Measurements from ENCODE around the gene RAN. TPM values are rescaled to one million over a fixed set of nuclear protein-coding genes. Genes with fewer than 3 reads are reported as not detected.

Gene RAN
- total and polyA plus RNA-seq, 7 experiments from 2014 or later, result 255 to 925 (median 287) TPM

GRCh38 chr12:130835436-130835835 lies 36.4 kb upstream of the RAN start:
- Mint-ChIP-seq H3K27me3 (no peaks in the 10 kb centered on the region), H3K9me3 (peaks cover 0 to 2% (median 0%) of the 10 kb centered on the region in 11 donors), H3K27ac (peak overlapping the region in 1 of 9 donors; percentile 22), H3K36me3 (peaks cover 0 to 12% (median 0%) of the 10 kb centered on the region in 5 donors), H3K4me3 (no peak overlapping the region), H3K4me1 (peaks cover 21 to 48% (median 45%) of the 10 kb centered on the region in 7 donors)
- H3K36me3 ChIP-seq (ENCODE audit: control insufficient read depth in 2 of 3, insufficient read depth in 3 of 3, low read length in 3 of 3), result no peaks in the 10 kb centered on the region
- CTCF ChIA-PET, result interaction anchor here (1.2 kb wide), 1 partner anchor 9 kb away, joined by 3 read pairs; no protein-coding TSS in a partner anchor
- H3K27ac ChIP-seq (ENCODE audit: low read depth, low read length), result no peak overlapping the region
- H3K4me3 ChIP-seq (ENCODE audit: low read length), result no peak overlapping the region
- DNase-seq (no peak), ATAC-seq (no peak)
- POLR2A ChIA-PET, result interaction anchor here (0.6 to 1.0 kb wide), 3 partner anchors 9 to 35 kb away, joined by 3 to 5 read pairs (median 5); no protein-coding TSS in a partner anchor
- peaks cover 4 to 10% of the 10 kb centered on the region in 2 donors for H3K4me1 ChIP-seq (ENCODE audit: control insufficient read depth in 2 of 2, insufficient read depth in 2 of 2, low read length in 2 of 2)
- no peaks in the 10 kb centered on the region for H3K9me3 ChIP-seq (ENCODE audit: control insufficient read depth in 2 of 3, low read length in 3 of 3)
- H3K27me3 ChIP-seq (ENCODE audit: control insufficient read depth in 2 of 2, insufficient read depth in 2 of 2, low read length in 2 of 2), result no peaks in the 10 kb centered on the region
- intact Hi-C loops (cut with micrococcal nuclease), result no loop called here

GRCh38 chr12:130838284-130838950 lies 33.4 kb upstream of the RAN start:
- CTCF ChIA-PET, result interaction anchor here (0.9 to 1.7 kb wide), 2 partner anchors 12 to 33 kb away, joined by 3 to 4 read pairs; no protein-coding TSS in a partner anchor
- H3K27ac ChIP-seq (ENCODE audit: low read depth, low read length), result peak overlapping the region; percentile 52

GRCh38 chr12:130838951-130839769 lies 32.7 kb upstream of the RAN start, which contains the start of gene STX2:
Gene STX2 (minus strand): TSS chr12:130839250. CDS start chr12:130839099, 151 bp downstream.
- Histone ChIP-seq H3K4me3 (ENCODE audit: low read length) (peak within 1 kb of the TSS; percentile 84), H3K27ac (ENCODE audit: low read depth, low read length) (peak within 1 kb of the TSS; percentile 65), H3K27me3 (ENCODE audit: control insufficient read depth in 2 of 2, insufficient read depth in 2 of 2, low read length in 2 of 2) (no peaks in the 10 kb centered on the region), H3K36me3 (ENCODE audit: control insufficient read depth in 2 of 3, insufficient read depth in 3 of 3, low read length in 3 of 3) (no peaks in the 10 kb centered on the region), H3K4me1 (ENCODE audit: control insufficient read depth in 2 of 2, insufficient read depth in 2 of 2, low read length in 2 of 2) (peaks cover 4 to 10% of the 10 kb centered on the region in 2 donors), H3K9me3 (ENCODE audit: control insufficient read depth in 2 of 3, low read length in 3 of 3) (no peaks in the 10 kb centered on the region)
- intact Hi-C loops (cut with micrococcal nuclease), result loop anchor here (1.0 to 2.0 kb wide), 5 partner anchors 12 to 32 kb away; no protein-coding TSS in a partner anchor
- ATAC-seq, result peak; percentile 99
- Mint-ChIP-seq H3K27me3 (no peaks in the 10 kb centered on the region), H3K27ac (peak within 1 kb of the TSS; percentile 83 to 92 (median 90)), H3K9me3 (no peaks in the 10 kb centered on the region), H3K36me3 (peaks cover 0 to 3% (median 0%) of the 10 kb centered on the region in 5 donors), H3K4me3 (peak within 1 kb of the TSS; percentile 81 to 90 (median 84)), H3K4me1 (peaks cover 12 to 38% (median 32%) of the 10 kb centered on the region in 7 donors)
- CTCF ChIA-PET, result interaction anchor here (0.6 to 1.7 kb wide), 4 partner anchors 12 to 1091 kb away, joined by 3 to 4 read pairs (median 3); no protein-coding TSS in a partner anchor
- DNase-seq, result peak; percentile 82 to 96 (median 92)
- POLR2A ChIA-PET, result interaction anchor here (1.0 to 3.0 kb wide), 2 partner anchors 27 to 30 kb away, joined by 3 to 26 read pairs; no protein-coding TSS in a partner anchor

More at GRCh38 chr12:130838284-130838950, 33.4 kb upstream of the RAN start:
- H3K36me3 ChIP-seq (ENCODE audit: control insufficient read depth in 2 of 3, insufficient read depth in 3 of 3, low read length in 3 of 3), result no peaks in the 10 kb centered on the region
- peaks cover 4 to 10% of the 10 kb centered on the region in 2 donors for H3K4me1 ChIP-seq (ENCODE audit: control insufficient read depth in 2 of 2, insufficient read depth in 2 of 2, low read length in 2 of 2)
- POLR2A ChIA-PET, result interaction anchor here (1.0 to 3.0 kb wide), 3 partner anchors 28 to 47 kb away, joined by 3 to 26 read pairs (median 3); no protein-coding TSS in a partner anchor
- peak overlapping the region in 8 of 9 donors; percentile 3 to 78 (median 52) for H3K27ac Mint-ChIP-seq
- ATAC-seq, result peak; percentile 1
- H3K27me3 ChIP-seq (ENCODE audit: control insufficient read depth in 2 of 2, insufficient read depth in 2 of 2, low read length in 2 of 2), result no peaks in the 10 kb centered on the region
- peak in 7 of 9 donors; percentile 14 to 40 (median 29) for DNase-seq
- intact Hi-C loops (cut with micrococcal nuclease), result loop anchor here in 1 of 2 donors (2.0 kb wide), 1 partner anchor 20 kb away; no protein-coding TSS in a partner anchor
- peaks cover 12 to 41% (median 36%) of the 10 kb centered on the region in 7 donors for H3K4me1 Mint-ChIP-seq
- no peaks in the 10 kb centered on the region for H3K9me3 ChIP-seq (ENCODE audit: control insufficient read depth in 2 of 3, low read length in 3 of 3)
- peak overlapping the region; percentile 71 to 90 (median 82) for H3K4me3 Mint-ChIP-seq
- H3K27me3 Mint-ChIP-seq, result no peaks in the 10 kb centered on the region
- peak overlapping the region; percentile 59 for H3K4me3 ChIP-seq (ENCODE audit: low read length)
- H3K36me3 Mint-ChIP-seq, result peaks cover 0 to 7% (median 0%) of the 10 kb centered on the region in 5 donors
- no peaks in the 10 kb centered on the region for H3K9me3 Mint-ChIP-seq

DNA sequence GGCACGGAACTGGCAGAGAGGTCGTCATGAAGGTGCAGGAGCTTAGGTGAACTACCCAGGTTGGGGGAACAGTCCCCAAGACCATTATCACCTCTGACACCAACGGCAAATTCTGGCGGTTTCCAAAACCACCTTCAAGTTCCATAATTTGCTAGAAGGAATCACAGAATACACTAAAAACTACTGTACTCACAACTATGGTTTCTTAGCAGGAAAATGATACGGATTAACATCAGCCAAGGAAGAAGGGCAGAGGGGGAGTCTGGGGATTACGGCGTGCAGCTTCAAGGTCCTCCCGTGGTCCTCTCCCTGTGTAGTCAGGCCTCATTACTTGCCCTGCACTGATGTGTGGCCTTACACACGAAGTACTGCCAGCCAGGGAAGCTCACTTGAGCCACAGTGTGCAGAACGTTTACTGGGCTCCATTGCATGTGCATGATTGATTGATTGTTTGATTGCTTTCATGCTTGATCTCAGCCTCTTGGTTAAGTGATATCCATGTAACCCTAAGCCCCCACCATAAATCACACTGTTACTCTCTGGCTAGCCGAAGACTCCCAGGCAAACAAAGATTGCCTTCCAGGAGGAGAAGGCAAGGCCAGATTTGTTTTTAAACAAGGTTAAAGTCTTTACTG lies 32.0 kb upstream of the RAN start:
- Histone ChIP-seq H3K27ac (ENCODE audit: low read depth, low read length) (peak overlapping the region; percentile 65), H3K4me3 (ENCODE audit: low read length) (peak overlapping the region; percentile 84), H3K36me3 (ENCODE audit: control insufficient read depth in 2 of 3, insufficient read depth in 3 of 3, low read length in 3 of 3) (no peaks in the 10 kb centered on the region), H3K9me3 (ENCODE audit: control insufficient read depth in 2 of 3, low read length in 3 of 3) (no peaks in the 10 kb centered on the region), H3K4me1 (ENCODE audit: control insufficient read depth in 2 of 2, insufficient read depth in 2 of 2, low read length in 2 of 2) (peaks cover 4 to 10% of the 10 kb centered on the region in 2 donors), H3K27me3 (ENCODE audit: control insufficient read depth in 2 of 2, insufficient read depth in 2 of 2, low read length in 2 of 2) (no peaks in the 10 kb centered on the region)
- H3K9me3 Mint-ChIP-seq, result no peaks in the 10 kb centered on the region
- DNase-seq, result peak in 1 of 9 donors; percentile 7
- H3K4me1 Mint-ChIP-seq, result peaks cover 12 to 38% (median 32%) of the 10 kb centered on the region in 7 donors
- H3K27me3 Mint-ChIP-seq, result no peaks in the 10 kb centered on the region
- no peak for ATAC-seq
- ChIA-PET CTCF (interaction anchor here (0.6 to 1.6 kb wide), 3 partner anchors 11 to 1090 kb away, joined by 3 read pairs; no protein-coding TSS in a partner anchor), POLR2A (interaction anchor here (3.0 kb wide), 1 partner anchor 30 kb away, joined by 26 read pairs; no protein-coding TSS in a partner anchor)
- H3K4me3 Mint-ChIP-seq, result peak overlapping the region; percentile 79 to 90 (median 82)
- peak overlapping the region; percentile 83 to 92 (median 90) for H3K27ac Mint-ChIP-seq
- peaks cover 0 to 3% (median 0%) of the 10 kb centered on the region in 5 donors for H3K36me3 Mint-ChIP-seq
- intact Hi-C loops (cut with micrococcal nuclease), result loop anchor here (1.0 to 2.0 kb wide), 5 partner anchors 13 to 31 kb away; no protein-coding TSS in a partner anchor

GRCh38 chr12:130846369-130846768 lies 25.5 kb upstream of the RAN start:
- H3K27me3 Mint-ChIP-seq, result peaks cover 0 to 6% (median 0%) of the 10 kb centered on the region in 5 donors
- ATAC-seq, result no peak
- peaks cover 0 to 2% (median 0%) of the 10 kb centered on the region in 11 donors for H3K9me3 Mint-ChIP-seq
- H3K27me3 ChIP-seq (ENCODE audit: control insufficient read depth in 2 of 2, insufficient read depth in 2 of 2, low read length in 2 of 2), result no peaks in the 10 kb centered on the region
- no peak overlapping the region for H3K27ac Mint-ChIP-seq
- no peaks in the 10 kb centered on the region for H3K36me3 Mint-ChIP-seq
- POLR2A ChIA-PET, result interaction anchor here (0.6 to 1.2 kb wide), 3 partner anchors 14 to 24 kb away, joined by 3 to 4 read pairs (median 4); no protein-coding TSS in a partner anchor
- H3K4me1 Mint-ChIP-seq, result peaks cover 0 to 4% (median 0%) of the 10 kb centered on the region in 7 donors
- intact Hi-C loops (cut with micrococcal nuclease), result no loop called here
- no peak overlapping the region for H3K4me3 Mint-ChIP-seq
- no peaks in the 10 kb centered on the region for H3K4me1 ChIP-seq (ENCODE audit: control insufficient read depth in 2 of 2, insufficient read depth in 2 of 2, low read length in 2 of 2)
- no peaks in the 10 kb centered on the region for H3K36me3 ChIP-seq (ENCODE audit: control insufficient read depth in 2 of 3, insufficient read depth in 3 of 3, low read length in 3 of 3)
- CTCF ChIA-PET, result interaction anchor here (0.8 to 1.7 kb wide), 2 partner anchors 20 to 27 kb away, joined by 3 to 4 read pairs; no protein-coding TSS in a partner anchor
- no peak overlapping the region for H3K27ac ChIP-seq (ENCODE audit: low read depth, low read length)
- DNase-seq, result no peak
- no peaks in the 10 kb centered on the region for H3K9me3 ChIP-seq (ENCODE audit: control insufficient read depth in 2 of 3, low read length in 3 of 3)
- H3K4me3 ChIP-seq (ENCODE audit: low read length), result no peak overlapping the region

All from naive thymus-derived CD4-positive, alpha-beta T cell (primary cell).